NK-92 treated with Interleukin-12 subunit alpha and Interleukin-12 subunit beta, amount 100 ng/mL, for 24 hours (cell line): ENCODE measurements around the gene SLC25A48.

ENCODE experiments used
- DNase-seq: peaks from one replicate; lab custom pipeline; 2025; lab: John Stamatoyannopoulos, UW

The SLC25A48 gene

DNA sequence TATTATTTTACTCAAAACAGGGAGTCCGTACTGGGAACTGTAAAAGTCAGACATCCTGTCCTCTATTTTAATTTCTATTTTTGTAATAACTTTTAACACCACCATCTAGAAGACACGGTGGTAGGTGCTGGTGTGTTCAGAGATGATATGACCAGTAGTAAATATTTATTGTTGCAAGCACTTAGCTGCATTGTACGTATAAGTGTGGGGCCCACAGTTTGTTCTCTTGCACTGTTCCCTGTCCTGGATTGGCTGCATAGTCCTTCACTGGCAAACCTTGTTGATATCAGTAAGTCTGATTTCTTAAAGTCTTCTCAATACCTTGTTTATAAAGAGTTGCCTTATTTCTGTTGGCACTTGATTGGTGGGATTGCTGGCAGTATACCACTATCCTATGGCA, 85.7 kb downstream of the SLC25A48 start:
- DNase-seq: no peak

DNA sequence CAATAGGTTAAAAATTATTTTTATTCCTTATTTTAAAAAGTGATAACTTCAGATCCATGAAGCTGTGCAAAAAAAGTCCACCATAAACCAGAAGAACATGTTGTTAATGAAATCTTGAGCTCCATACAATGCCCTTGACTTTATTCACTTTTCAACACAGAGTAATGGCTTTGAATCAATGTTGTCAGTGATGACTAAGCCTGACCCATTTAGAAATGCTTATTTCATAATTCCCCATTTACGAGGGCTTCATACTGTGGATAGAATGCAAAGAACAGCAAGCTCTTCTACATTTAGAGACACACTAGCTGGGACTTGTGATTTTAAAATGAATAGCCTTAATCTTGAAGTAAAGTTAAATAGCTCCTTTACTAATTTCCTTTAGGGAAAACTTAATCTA, 86.9 kb downstream of the SLC25A48 start:
- DNase-seq: no peak

DNA sequence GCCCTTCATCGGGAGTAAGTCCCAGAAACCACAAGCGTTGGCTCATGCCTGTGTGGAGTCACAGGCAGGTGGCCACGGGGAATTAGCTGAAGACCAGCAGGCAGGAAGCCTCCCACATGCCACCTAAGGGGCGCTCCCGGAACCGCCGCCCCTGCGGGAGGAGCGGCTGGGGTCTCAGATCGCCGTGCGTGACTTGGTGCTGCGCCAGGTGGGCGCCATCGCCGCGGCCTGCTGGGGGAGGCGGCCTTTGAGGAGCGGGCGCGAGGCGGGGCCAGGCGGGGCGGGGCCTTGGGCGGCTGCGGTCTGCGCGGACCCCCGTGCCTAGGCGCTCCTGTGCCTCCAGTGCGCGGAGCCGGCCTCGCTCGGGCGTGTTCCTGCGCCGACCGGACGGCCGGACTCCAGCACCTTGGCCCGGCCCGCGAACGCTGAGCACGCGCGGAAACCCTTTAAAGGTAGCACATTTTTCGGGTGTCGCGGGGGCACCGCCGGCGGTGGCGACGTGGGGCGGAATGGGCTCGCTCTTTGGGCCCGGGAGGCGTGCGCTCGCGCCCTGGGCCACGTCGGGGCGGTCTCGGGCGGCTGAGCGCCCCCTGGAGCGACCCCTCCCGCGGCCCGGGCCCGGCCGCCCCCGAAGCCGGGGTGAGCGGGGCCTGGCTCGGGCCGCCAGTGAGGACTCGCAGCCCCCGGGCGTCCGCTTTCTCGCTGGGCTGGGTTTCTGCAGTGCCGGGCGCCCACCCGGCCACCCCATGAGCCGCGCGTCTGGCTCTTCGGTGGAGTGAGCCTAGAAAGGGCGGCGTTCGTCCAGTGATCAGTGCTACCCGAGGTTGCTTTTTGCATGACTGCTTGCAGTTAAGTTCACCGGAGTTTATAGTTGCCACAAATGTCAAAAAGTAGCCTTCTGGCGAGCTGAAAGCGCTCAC, 95.8 kb downstream of the SLC25A48 start:
- DNase-seq: no peak

DNA sequence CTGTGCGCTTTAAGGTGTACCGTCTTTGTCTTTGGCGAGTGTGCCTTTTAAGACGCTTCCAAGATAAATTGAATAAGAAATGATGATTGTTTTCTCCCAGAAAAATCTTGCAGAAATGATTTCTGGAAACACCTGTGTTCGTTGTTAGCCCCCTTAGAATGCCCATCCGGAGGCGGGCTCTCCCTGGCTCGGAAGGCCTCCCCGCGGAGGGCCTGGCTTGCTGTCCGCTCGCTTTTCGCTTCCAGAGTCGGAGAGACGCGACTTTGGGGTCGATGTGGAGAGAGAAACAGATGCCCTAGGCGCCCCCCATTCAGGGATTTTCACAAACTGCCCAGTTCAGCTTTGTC, 96.5 kb downstream of the SLC25A48 start:
- DNase-seq: no peak

DNA sequence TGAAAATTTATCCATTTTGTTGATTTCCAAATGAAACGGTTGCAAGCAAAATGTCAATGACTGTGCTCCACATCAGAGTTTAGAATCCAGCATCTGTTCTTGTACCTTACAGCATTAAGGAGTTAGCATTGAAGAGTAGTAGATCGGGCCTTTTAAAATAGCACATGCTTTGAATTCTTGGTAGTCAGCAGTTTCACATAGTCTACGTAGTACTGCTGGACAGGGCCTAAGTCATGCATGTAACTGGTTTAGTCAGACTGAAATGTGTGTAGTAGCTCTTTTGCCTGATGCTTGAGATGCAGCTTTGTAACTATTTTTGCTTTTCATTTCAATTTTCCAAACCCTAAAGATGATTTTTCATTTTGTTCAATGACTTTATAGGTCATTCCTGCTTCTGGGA, 100.5 kb downstream of the SLC25A48 start:
- no peak for DNase-seq

DNA sequence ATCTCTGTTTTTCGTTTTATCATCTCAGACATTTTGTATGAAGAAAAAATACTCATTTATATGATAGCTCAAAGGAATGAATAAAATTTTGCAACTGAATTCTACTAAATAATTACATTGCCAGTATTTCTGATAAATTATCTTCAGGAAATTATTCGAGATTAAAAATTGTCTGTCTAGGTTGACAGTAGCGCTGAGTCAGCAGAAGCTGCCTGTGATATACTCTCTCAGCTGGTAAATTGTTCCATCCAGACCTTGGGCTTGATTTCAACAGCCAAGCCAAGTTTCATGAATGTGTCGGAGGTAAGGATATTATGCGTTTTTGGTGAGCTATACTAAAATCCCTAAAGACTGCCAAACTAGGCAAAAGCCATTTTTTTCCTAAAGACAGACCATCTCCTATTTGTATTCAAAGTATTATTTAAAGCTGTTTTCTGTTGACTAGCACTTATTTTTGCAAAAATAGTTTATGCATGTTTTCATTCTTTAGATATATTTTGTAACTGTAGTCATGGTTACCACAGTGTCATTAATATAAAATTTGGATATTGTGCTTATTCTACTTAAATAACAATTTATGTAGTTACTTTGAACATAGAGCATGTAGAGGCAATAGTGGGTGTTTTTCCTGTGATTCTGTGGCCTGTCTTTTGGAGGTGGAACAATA, 102.9 kb downstream of the SLC25A48 start:
- DNase-seq: no peak
